ENCODE results near the gene CBARP.

CBARP gene

GRCh38 chr19:1227304-1228054 is 10.3 kb downstream of the CBARP start:
- no peak for DNase-seq (ENCODE audit: low read depth)

DNA sequence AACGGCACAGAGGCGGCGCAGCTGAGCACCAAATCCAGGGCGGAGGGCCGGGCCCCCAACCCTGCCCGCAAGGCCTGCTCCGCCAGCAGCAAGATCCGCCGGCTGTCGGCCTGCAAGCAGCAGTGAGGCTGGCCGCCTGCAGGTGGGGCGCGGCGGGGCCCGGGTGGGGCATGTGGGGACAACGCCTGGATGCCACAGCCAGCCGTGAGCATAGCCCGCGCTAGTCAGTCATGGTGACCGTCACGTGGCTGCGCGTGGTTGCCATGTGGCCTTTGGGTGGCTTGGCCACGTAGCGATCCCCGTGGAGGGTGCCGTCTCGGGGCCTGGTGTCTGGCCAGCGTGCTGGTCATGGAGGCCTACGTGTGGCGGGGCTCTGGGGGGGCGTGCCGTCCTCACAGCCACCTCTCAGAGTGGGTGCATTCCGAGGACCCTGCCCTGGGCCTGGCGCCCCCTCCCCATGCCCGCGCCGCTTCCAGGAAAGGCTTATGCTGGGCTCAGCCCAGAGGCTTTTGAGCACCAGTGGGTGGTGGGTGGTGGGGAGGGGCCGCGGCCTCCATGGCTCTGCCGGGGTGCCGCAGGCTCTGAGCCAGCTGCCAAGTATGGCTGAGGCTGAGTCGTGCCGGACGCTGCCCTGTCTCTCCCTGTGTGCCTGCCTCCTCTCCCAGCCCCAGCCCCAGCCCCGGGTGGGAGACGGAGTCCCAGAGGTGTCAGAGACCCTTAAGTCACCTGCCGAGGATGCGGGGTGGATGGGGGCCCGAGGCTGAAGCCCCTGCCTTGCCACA is 11.1 kb downstream of the CBARP start:
- no peak for DNase-seq (ENCODE audit: low read depth)

- no peak for DNase-seq (ENCODE audit: low read depth)
Observed at GRCh38 chr19:1226227-1226518, 11.6 kb downstream of the CBARP start.

GRCh38 chr19:1225440-1226226 is 12.2 kb downstream of the CBARP start:
- DNase-seq (ENCODE audit: low read depth): no peak

DNA sequence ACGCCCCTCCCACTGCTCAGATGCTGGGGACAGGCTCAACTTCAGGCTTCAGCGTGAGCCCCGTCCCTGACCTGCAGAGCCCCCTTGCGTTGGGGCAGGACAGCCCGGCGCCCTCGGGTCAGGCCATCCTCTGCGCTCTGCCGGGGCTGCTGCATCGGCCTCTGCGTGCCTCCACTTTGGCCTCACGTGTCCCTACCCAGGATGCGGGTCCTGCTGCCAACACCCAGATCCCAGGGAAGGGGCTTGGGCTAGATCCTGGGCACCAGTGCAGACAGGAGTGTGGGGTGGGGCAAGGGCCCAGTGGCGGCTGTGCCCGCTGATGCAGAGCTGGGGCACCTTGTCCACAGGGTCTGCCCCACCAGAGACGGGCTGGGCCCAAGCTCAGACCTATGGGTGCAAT is 13.0 kb downstream of the CBARP start:
- DNase-seq (ENCODE audit: low read depth): no peak

GRCh38 chr19:1224047-1224825 is 13.6 kb downstream of the CBARP start:
- DNase-seq (ENCODE audit: low read depth): no peak

- DNase-seq (ENCODE audit: low read depth): no peak
Observed at GRCh38 chr19:1223018-1223855, 14.6 kb downstream of the CBARP start.

DNA sequence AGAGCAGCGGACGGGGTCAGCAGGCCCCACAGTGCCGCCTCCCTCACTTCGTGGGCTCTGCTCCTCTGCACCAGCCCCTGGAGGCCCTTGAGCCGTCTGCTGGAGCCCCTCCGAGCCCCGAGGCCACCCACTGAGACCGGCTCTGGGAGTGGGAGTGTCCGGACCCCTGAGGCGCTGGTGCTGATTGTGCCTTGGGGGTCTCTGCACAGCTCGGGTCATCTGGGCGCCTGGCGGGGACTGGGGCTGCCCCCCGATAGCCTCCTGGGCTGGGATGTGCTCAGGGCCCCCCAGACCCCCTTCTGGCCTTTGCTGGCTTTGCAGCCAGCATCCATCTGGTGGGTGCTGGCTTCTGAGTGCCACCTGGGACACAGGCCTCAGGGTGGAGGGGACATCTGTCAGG is 15.4 kb downstream of the CBARP start:
- no peak for DNase-seq (ENCODE audit: low read depth)

DNA sequence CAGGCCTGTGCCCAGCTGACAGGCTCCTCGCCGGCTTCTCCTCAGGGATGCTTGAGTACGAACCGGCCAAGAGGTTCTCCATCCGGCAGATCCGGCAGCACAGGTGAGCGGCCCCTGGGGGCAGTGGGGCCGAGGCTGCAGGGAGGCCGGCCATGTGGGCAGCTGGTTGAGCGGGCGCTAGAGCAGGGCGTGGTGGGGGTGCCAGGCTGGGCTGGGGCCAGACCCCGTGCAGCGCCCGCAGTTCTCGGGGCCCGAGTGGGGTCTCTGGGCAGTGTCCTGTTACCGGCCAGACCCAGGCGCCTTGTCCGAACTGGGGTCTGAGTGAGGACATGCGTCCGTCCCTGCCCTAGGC is 15.9 kb downstream of the CBARP start:
- no peak for DNase-seq (ENCODE audit: low read depth)

DNA sequence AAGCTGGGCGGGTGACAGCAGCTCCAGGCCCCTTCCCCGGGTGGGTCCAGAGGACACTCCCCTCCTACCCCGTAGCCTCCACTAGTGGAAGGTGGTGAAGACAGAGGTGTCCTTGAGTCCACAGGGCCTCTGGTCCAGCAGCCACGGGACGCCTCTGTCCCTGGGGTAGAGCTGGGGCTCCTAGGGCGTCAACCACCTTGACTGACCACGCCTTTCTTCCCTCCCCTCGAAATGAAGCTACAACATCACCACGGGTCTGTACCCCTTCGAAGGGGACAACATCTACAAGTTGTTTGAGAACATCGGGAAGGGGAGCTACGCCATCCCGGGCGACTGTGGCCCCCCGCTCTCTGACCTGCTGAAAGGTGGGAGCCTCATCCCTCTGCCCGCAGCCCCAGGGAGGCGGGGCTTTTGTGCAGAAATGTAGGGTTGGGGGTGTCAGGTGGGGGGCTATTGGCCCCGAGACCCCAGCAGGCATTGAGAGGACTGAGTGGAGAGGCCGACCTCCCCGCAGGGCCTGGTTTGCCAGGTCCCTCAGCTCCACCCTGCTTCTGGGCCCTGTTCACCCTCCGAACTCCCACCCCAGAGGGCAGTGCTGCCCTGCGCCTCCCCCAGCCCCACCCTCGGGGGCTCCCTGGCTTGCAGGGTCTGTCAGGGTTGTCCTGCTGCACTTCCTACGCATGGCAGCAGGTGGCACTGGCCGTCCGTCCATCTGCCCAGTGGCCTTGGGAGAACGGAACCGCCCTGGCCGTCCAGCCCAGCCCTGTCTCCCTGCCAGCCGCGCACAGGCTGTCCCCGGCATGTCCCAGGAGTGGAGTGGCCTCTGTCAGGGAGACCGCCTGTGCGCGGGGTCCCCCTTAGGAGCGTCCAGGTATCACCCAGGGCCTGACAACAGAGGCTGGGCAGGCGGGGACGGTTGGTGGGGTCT is 16.6 kb downstream of the CBARP start:
- DNase-seq (ENCODE audit: low read depth): no peak

DNA sequence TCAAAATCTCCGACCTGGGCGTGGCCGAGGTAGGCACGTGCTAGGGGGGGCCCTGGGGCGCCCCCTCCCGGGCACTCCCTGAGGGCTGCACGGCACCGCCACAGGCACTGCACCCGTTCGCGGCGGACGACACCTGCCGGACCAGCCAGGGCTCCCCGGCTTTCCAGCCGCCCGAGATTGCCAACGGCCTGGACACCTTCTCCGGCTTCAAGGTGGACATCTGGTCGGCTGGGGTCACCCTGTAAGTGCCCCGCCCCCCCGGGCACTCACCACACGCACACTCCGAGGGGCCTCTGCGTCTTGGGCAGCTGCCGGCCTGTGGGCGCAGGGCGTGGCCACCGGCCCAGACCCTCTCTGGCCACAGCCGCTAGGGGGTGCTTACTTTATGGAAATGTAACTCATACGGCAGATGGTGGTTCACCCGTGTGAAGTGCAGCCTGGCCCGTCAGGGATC is 17.3 kb downstream of the CBARP start:
- DNase-seq (ENCODE audit: low read depth): no peak

DNA sequence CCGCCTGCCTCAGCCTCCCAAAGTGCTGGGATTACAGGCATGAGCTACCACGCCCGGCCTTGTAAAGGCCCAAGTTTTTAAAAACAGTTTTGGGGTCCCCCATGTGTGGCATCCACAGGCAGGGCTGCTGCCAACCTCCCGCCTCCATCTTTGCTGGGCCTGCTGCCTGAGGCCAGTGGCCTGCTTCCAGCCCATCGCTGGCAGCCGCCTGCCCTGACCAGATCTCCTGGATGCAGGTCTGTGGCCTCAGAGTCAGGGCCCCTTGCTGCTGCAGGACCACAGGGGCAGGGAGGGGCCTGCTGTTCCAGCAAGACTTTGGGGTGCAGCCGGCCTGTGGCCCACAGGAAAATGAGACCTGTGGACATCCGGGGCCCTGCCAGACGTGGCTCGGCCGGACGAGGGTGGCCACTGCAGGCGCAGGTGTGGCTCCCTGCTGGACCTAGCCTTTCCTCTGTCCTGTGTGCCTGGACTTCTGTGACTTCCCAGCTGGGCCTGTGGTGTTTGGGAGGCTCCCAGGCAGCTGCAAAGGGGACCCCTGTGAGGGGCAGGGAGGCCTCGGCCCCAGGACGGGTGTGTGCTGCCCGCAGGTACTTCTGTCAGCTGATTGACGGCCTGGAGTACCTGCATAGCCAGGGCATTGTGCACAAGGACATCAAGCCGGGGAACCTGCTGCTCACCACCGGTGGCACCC is 17.9 kb downstream of the CBARP start:
- DNase-seq (ENCODE audit: low read depth): no peak

GRCh38 chr19:1218751-1219567 is 18.8 kb downstream of the CBARP start:
- DNase-seq (ENCODE audit: low read depth): no peak

DNA sequence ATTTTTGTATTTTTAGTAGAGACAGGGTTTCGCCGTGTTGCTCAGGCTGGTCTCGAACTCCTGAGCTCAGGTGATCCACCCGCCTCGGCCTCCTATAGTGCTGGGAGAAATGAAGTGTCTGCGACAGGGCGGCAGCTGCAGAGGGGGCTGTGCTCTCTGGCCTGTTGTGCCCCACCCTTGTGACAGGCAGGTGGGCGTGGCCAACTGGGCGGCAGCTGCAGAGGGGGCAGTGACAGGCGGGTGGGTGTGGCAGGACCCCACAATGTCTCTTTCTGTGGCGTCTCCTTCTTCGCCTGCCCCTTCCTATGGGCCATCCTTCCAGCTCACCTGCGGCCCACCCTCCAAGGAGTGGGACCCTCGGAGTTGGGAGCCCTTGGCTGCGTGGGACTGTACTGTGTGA is 20.4 kb downstream of the CBARP start:
- DNase-seq (ENCODE audit: low read depth): no peak

- no peak for DNase-seq (ENCODE audit: low read depth)
Observed at GRCh38 chr19:1216756-1217155, 21.0 kb downstream of the CBARP start.

GRCh38 chr19:1214862-1215731 is 22.7 kb downstream of the CBARP start:
- no peak for DNase-seq (ENCODE audit: low read depth)

- DNase-seq (ENCODE audit: low read depth): no peak
Observed at GRCh38 chr19:1214299-1214861, 23.4 kb downstream of the CBARP start.
